Measurements from ENCODE around the gene LBH.

LBH gene

GRCh38 chr2:30267161-30267975 is 36.0 kb downstream of the LBH start:
- no peak for TF ChIP-seq MAX (IDR thresholded peaks at IDR 0.05)
- no peak for TF ChIP-seq EGR1 (IDR thresholded peaks at IDR 0.05)
- no peak for TF ChIP-seq FOXM1 (IDR thresholded peaks at IDR 0.05; ENCODE audit: borderline replicate concordance, low read depth)
- TF ChIP-seq CREB1 (IDR thresholded peaks at IDR 0.05; ENCODE audit: low read depth): no peak
- TF ChIP-seq ZBTB7A (IDR thresholded peaks at IDR 0.05; ENCODE audit: low read depth): no peak
- no peak for TF ChIP-seq TAF1 (IDR thresholded peaks at IDR 0.05; ENCODE audit: low read depth)
- TF ChIP-seq RAD21 (IDR thresholded peaks at IDR 0.05; ENCODE audit: low read depth): no peak
- TF ChIP-seq REST (IDR thresholded peaks at IDR 0.05; ENCODE audit: low read depth): no peak
- TF ChIP-seq EP300 (IDR thresholded peaks at IDR 0.05; ENCODE audit: borderline replicate concordance): no peak
- no peak for TF ChIP-seq YY1 (IDR thresholded peaks at IDR 0.05; ENCODE audit: low read depth)
- no peak for TF ChIP-seq TCF12 (IDR thresholded peaks at IDR 0.05; ENCODE audit: low read depth)

- TF ChIP-seq TEAD4 (IDR thresholded peaks at IDR 0.05) (no peak), YY1 (IDR thresholded peaks at IDR 0.05; ENCODE audit: low read depth) (no peak), EP300 (IDR thresholded peaks at IDR 0.05; ENCODE audit: borderline replicate concordance) (no peak), FOXM1 (IDR thresholded peaks at IDR 0.05; ENCODE audit: borderline replicate concordance, low read depth) (no peak), RAD21 (IDR thresholded peaks at IDR 0.05; ENCODE audit: low read depth) (no peak), ZBTB7A (IDR thresholded peaks at IDR 0.05; ENCODE audit: low read depth) (no peak), MAX (IDR thresholded peaks at IDR 0.05) (no peak)
These were observed 37.0 kb downstream of the LBH start for GRCh38 chr2:30268296-30268871.

- no peak for TF ChIP-seq EP300 (IDR thresholded peaks at IDR 0.05; ENCODE audit: borderline replicate concordance)
- no peak for TF ChIP-seq TCF12 (IDR thresholded peaks at IDR 0.05; ENCODE audit: low read depth)
- TF ChIP-seq TAF1 (IDR thresholded peaks at IDR 0.05; ENCODE audit: low read depth): no peak
- TF ChIP-seq CREB1 (IDR thresholded peaks at IDR 0.05; ENCODE audit: low read depth): no peak
- TF ChIP-seq NFIC (IDR thresholded peaks at IDR 0.05): no peak
- no peak for TF ChIP-seq EGR1 (IDR thresholded peaks at IDR 0.05)
- TF ChIP-seq REST (IDR thresholded peaks at IDR 0.05; ENCODE audit: low read depth): no peak
- no peak for TF ChIP-seq USF1 (IDR thresholded peaks at IDR 0.05)
- TF ChIP-seq YY1 (IDR thresholded peaks at IDR 0.05; ENCODE audit: low read depth): no peak
- TF ChIP-seq RAD21 (IDR thresholded peaks at IDR 0.05; ENCODE audit: low read depth): no peak
- TF ChIP-seq CEBPB (IDR thresholded peaks at IDR 0.05): no peak
- TF ChIP-seq ZBTB7A (IDR thresholded peaks at IDR 0.05; ENCODE audit: low read depth): no peak
- TF ChIP-seq TEAD4 (IDR thresholded peaks at IDR 0.05): no peak
- no peak for TF ChIP-seq MAX (IDR thresholded peaks at IDR 0.05)
- no peak for TF ChIP-seq FOXM1 (IDR thresholded peaks at IDR 0.05; ENCODE audit: borderline replicate concordance, low read depth)
These were observed 38.4 kb downstream of the LBH start for GRCh38 chr2:30269771-30270145.

GRCh38 chr2:30270166-30270565 is 38.8 kb downstream of the LBH start:
- TF ChIP-seq USF1 (IDR thresholded peaks at IDR 0.05): no peak
- TF ChIP-seq TEAD4 (IDR thresholded peaks at IDR 0.05): no peak
- TF ChIP-seq EGR1 (IDR thresholded peaks at IDR 0.05): no peak
- TF ChIP-seq CEBPB (IDR thresholded peaks at IDR 0.05): no peak
- no peak for TF ChIP-seq YY1 (IDR thresholded peaks at IDR 0.05; ENCODE audit: low read depth)
- no peak for TF ChIP-seq MAX (IDR thresholded peaks at IDR 0.05)
- no peak for TF ChIP-seq TCF12 (IDR thresholded peaks at IDR 0.05; ENCODE audit: low read depth)
- TF ChIP-seq TAF1 (IDR thresholded peaks at IDR 0.05; ENCODE audit: low read depth): no peak
- TF ChIP-seq REST (IDR thresholded peaks at IDR 0.05; ENCODE audit: low read depth): no peak
- TF ChIP-seq CREB1 (IDR thresholded peaks at IDR 0.05; ENCODE audit: low read depth): no peak
- no peak for TF ChIP-seq NFIC (IDR thresholded peaks at IDR 0.05)
- no peak for TF ChIP-seq ZBTB7A (IDR thresholded peaks at IDR 0.05; ENCODE audit: low read depth)
- no peak for TF ChIP-seq FOXM1 (IDR thresholded peaks at IDR 0.05; ENCODE audit: borderline replicate concordance, low read depth)

Measured in Ishikawa (cell line).